ENCODE results near the gene SPATA12. TPM values are rescaled to one million over a fixed set of nuclear protein-coding genes. Genes with fewer than 3 reads are reported as not detected.

Gene SPATA12
- total RNA-seq, 1 donor from 2014 or later: not detected

GRCh38 chr3:57100046-57100695 lies 39.7 kb downstream of the SPATA12 start:
- Histone ChIP-seq H3K27me3 (ENCODE audit: control insufficient read depth in 3 of 3, insufficient read depth in 3 of 3, low read length in 3 of 3) (no peaks in the 10 kb centered on the region), H3K9ac (ENCODE audit: low read depth in 1 of 3, low read length in 3 of 3) (no peak overlapping the region), H3K4me3 (ENCODE audit: low read length in 3 of 3) (no peak overlapping the region), H3K9me3 (ENCODE audit: control insufficient read depth in 3 of 3, low read length in 3 of 3) (no peaks in the 10 kb centered on the region), H3K27ac (ENCODE audit: low read depth, low read length) (no peak overlapping the region), H3K4me1 (ENCODE audit: control insufficient read depth in 3 of 3, insufficient read depth in 3 of 3, low read length in 3 of 3) (peaks cover 0 to under 1% (median 0%) of the 10 kb centered on the region in 3 donors), H3K36me3 (ENCODE audit: control insufficient read depth in 3 of 3, insufficient read depth in 3 of 3, low read length in 3 of 3) (peaks cover 0 to 6% (median 0%) of the 10 kb centered on the region in 3 donors)

GRCh38 chr3:57105585-57105984 lies 45.1 kb downstream of the SPATA12 start:
- no peak overlapping the region for H3K9ac ChIP-seq (ENCODE audit: low read depth in 1 of 3, low read length in 3 of 3)
- H3K4me3 ChIP-seq (ENCODE audit: low read length in 3 of 3): no peak overlapping the region
- no peak overlapping the region for H3K27ac ChIP-seq (ENCODE audit: low read depth, low read length)
- peaks cover 0 to 10% (median 0%) of the 10 kb centered on the region in 3 donors for H3K36me3 ChIP-seq (ENCODE audit: control insufficient read depth in 3 of 3, insufficient read depth in 3 of 3, low read length in 3 of 3)
- no peaks in the 10 kb centered on the region for H3K9me3 ChIP-seq (ENCODE audit: control insufficient read depth in 3 of 3, low read length in 3 of 3)
- H3K27me3 ChIP-seq (ENCODE audit: control insufficient read depth in 3 of 3, insufficient read depth in 3 of 3, low read length in 3 of 3): peaks cover 0 to 3% (median 0%) of the 10 kb centered on the region in 3 donors
- H3K4me1 ChIP-seq (ENCODE audit: control insufficient read depth in 3 of 3, insufficient read depth in 3 of 3, low read length in 3 of 3): no peaks in the 10 kb centered on the region

GRCh38 chr3:57108684-57109083 lies 48.2 kb downstream of the SPATA12 start:
- Histone ChIP-seq H3K9ac (ENCODE audit: low read depth in 1 of 3, low read length in 3 of 3) (no peak overlapping the region), H3K4me3 (ENCODE audit: low read length in 3 of 3) (no peak overlapping the region), H3K36me3 (ENCODE audit: control insufficient read depth in 3 of 3, insufficient read depth in 3 of 3, low read length in 3 of 3) (peaks cover 0 to 10% (median 0%) of the 10 kb centered on the region in 3 donors), H3K27me3 (ENCODE audit: control insufficient read depth in 3 of 3, insufficient read depth in 3 of 3, low read length in 3 of 3) (peaks cover 0 to 4% (median 3%) of the 10 kb centered on the region in 3 donors), H3K4me1 (ENCODE audit: control insufficient read depth in 3 of 3, insufficient read depth in 3 of 3, low read length in 3 of 3) (no peaks in the 10 kb centered on the region), H3K27ac (ENCODE audit: low read depth, low read length) (no peak overlapping the region), H3K9me3 (ENCODE audit: control insufficient read depth in 3 of 3, low read length in 3 of 3) (no peaks in the 10 kb centered on the region)

- Histone ChIP-seq H3K36me3 (ENCODE audit: control insufficient read depth in 3 of 3, insufficient read depth in 3 of 3, low read length in 3 of 3) (peaks cover 0 to 10% (median 0%) of the 10 kb centered on the region in 3 donors), H3K4me3 (ENCODE audit: low read length in 3 of 3) (no peak overlapping the region), H3K9ac (ENCODE audit: low read depth in 1 of 3, low read length in 3 of 3) (no peak overlapping the region)
Observed at GRCh38 chr3:57109437-57110199, 49.2 kb downstream of the SPATA12 start.

GRCh38 chr3:57110214-57110613 lies 49.8 kb downstream of the SPATA12 start:
- H3K9me3 ChIP-seq (ENCODE audit: control insufficient read depth in 3 of 3, low read length in 3 of 3): no peaks in the 10 kb centered on the region
- no peak overlapping the region for H3K9ac ChIP-seq (ENCODE audit: low read depth in 1 of 3, low read length in 3 of 3)
- peaks cover 0 to 10% (median 0%) of the 10 kb centered on the region in 3 donors for H3K36me3 ChIP-seq (ENCODE audit: control insufficient read depth in 3 of 3, insufficient read depth in 3 of 3, low read length in 3 of 3)
- H3K27ac ChIP-seq (ENCODE audit: low read depth, low read length): no peak overlapping the region
- H3K27me3 ChIP-seq (ENCODE audit: control insufficient read depth in 3 of 3, insufficient read depth in 3 of 3, low read length in 3 of 3): peaks cover 0 to 4% (median 3%) of the 10 kb centered on the region in 3 donors
- H3K4me1 ChIP-seq (ENCODE audit: control insufficient read depth in 3 of 3, insufficient read depth in 3 of 3, low read length in 3 of 3): no peaks in the 10 kb centered on the region
- no peak overlapping the region for H3K4me3 ChIP-seq (ENCODE audit: low read length in 3 of 3)

More at GRCh38 chr3:57109437-57110199, 49.2 kb downstream of the SPATA12 start:
- peaks cover 0 to 4% (median 3%) of the 10 kb centered on the region in 3 donors for H3K27me3 ChIP-seq (ENCODE audit: control insufficient read depth in 3 of 3, insufficient read depth in 3 of 3, low read length in 3 of 3)
- H3K4me1 ChIP-seq (ENCODE audit: control insufficient read depth in 3 of 3, insufficient read depth in 3 of 3, low read length in 3 of 3): no peaks in the 10 kb centered on the region
- H3K9me3 ChIP-seq (ENCODE audit: control insufficient read depth in 3 of 3, low read length in 3 of 3): no peaks in the 10 kb centered on the region
- H3K27ac ChIP-seq (ENCODE audit: low read depth, low read length): no peak overlapping the region

GRCh38 chr3:57110798-57111197 lies 50.3 kb downstream of the SPATA12 start:
- Histone ChIP-seq H3K4me3 (ENCODE audit: low read length in 3 of 3) (no peak overlapping the region), H3K36me3 (ENCODE audit: control insufficient read depth in 3 of 3, insufficient read depth in 3 of 3, low read length in 3 of 3) (peaks cover 0 to 10% (median 0%) of the 10 kb centered on the region in 3 donors), H3K27me3 (ENCODE audit: control insufficient read depth in 3 of 3, insufficient read depth in 3 of 3, low read length in 3 of 3) (peaks cover 0 to 4% (median 3%) of the 10 kb centered on the region in 3 donors), H3K4me1 (ENCODE audit: control insufficient read depth in 3 of 3, insufficient read depth in 3 of 3, low read length in 3 of 3) (no peaks in the 10 kb centered on the region), H3K9ac (ENCODE audit: low read depth in 1 of 3, low read length in 3 of 3) (no peak overlapping the region), H3K27ac (ENCODE audit: low read depth, low read length) (no peak overlapping the region), H3K9me3 (ENCODE audit: control insufficient read depth in 3 of 3, low read length in 3 of 3) (no peaks in the 10 kb centered on the region)

- H3K9ac ChIP-seq (ENCODE audit: low read depth in 1 of 3, low read length in 3 of 3): no peak overlapping the region
- H3K36me3 ChIP-seq (ENCODE audit: control insufficient read depth in 3 of 3, insufficient read depth in 3 of 3, low read length in 3 of 3): peaks cover 0 to 10% (median 0%) of the 10 kb centered on the region in 3 donors
- peaks cover 0 to 4% (median 3%) of the 10 kb centered on the region in 3 donors for H3K27me3 ChIP-seq (ENCODE audit: control insufficient read depth in 3 of 3, insufficient read depth in 3 of 3, low read length in 3 of 3)
- H3K4me3 ChIP-seq (ENCODE audit: low read length in 3 of 3): no peak overlapping the region
- no peak overlapping the region for H3K27ac ChIP-seq (ENCODE audit: low read depth, low read length)
- H3K9me3 ChIP-seq (ENCODE audit: control insufficient read depth in 3 of 3, low read length in 3 of 3): no peaks in the 10 kb centered on the region
- no peaks in the 10 kb centered on the region for H3K4me1 ChIP-seq (ENCODE audit: control insufficient read depth in 3 of 3, insufficient read depth in 3 of 3, low read length in 3 of 3)
Observed at GRCh38 chr3:57112206-57112605, 51.7 kb downstream of the SPATA12 start.

GRCh38 chr3:57116501-57116900 lies 56.0 kb downstream of the SPATA12 start:
- no peaks in the 10 kb centered on the region for H3K4me1 ChIP-seq (ENCODE audit: control insufficient read depth in 3 of 3, insufficient read depth in 3 of 3, low read length in 3 of 3)

GRCh38 chr3:57118254-57118653 lies 57.8 kb downstream of the SPATA12 start:
- Histone ChIP-seq H3K36me3 (ENCODE audit: control insufficient read depth in 3 of 3, insufficient read depth in 3 of 3, low read length in 3 of 3) (no peaks in the 10 kb centered on the region), H3K4me1 (ENCODE audit: control insufficient read depth in 3 of 3, insufficient read depth in 3 of 3, low read length in 3 of 3) (no peaks in the 10 kb centered on the region), H3K4me3 (ENCODE audit: low read length in 3 of 3) (no peak overlapping the region), H3K27ac (ENCODE audit: low read depth, low read length) (no peak overlapping the region), H3K27me3 (ENCODE audit: control insufficient read depth in 3 of 3, insufficient read depth in 3 of 3, low read length in 3 of 3) (peaks cover 0 to 3% (median 0%) of the 10 kb centered on the region in 3 donors), H3K9me3 (ENCODE audit: control insufficient read depth in 3 of 3, low read length in 3 of 3) (no peaks in the 10 kb centered on the region), H3K9ac (ENCODE audit: low read depth in 1 of 3, low read length in 3 of 3) (no peak overlapping the region)

More at GRCh38 chr3:57116501-57116900, 56.0 kb downstream of the SPATA12 start:
- no peak overlapping the region for H3K27ac ChIP-seq (ENCODE audit: low read depth, low read length)
- H3K9me3 ChIP-seq (ENCODE audit: control insufficient read depth in 3 of 3, low read length in 3 of 3): no peaks in the 10 kb centered on the region
- no peaks in the 10 kb centered on the region for H3K36me3 ChIP-seq (ENCODE audit: control insufficient read depth in 3 of 3, insufficient read depth in 3 of 3, low read length in 3 of 3)
- no peak overlapping the region for H3K9ac ChIP-seq (ENCODE audit: low read depth in 1 of 3, low read length in 3 of 3)
- H3K4me3 ChIP-seq (ENCODE audit: low read length in 3 of 3): no peak overlapping the region
- H3K27me3 ChIP-seq (ENCODE audit: control insufficient read depth in 3 of 3, insufficient read depth in 3 of 3, low read length in 3 of 3): no peaks in the 10 kb centered on the region

GRCh38 chr3:57120040-57120439 lies 59.6 kb downstream of the SPATA12 start:
- Histone ChIP-seq H3K36me3 (ENCODE audit: control insufficient read depth in 3 of 3, insufficient read depth in 3 of 3, low read length in 3 of 3) (no peaks in the 10 kb centered on the region), H3K27me3 (ENCODE audit: control insufficient read depth in 3 of 3, insufficient read depth in 3 of 3, low read length in 3 of 3) (peaks cover 0 to 3% (median 0%) of the 10 kb centered on the region in 3 donors), H3K9me3 (ENCODE audit: control insufficient read depth in 3 of 3, low read length in 3 of 3) (no peaks in the 10 kb centered on the region), H3K9ac (ENCODE audit: low read depth in 1 of 3, low read length in 3 of 3) (no peak overlapping the region), H3K4me1 (ENCODE audit: control insufficient read depth in 3 of 3, insufficient read depth in 3 of 3, low read length in 3 of 3) (no peaks in the 10 kb centered on the region), H3K27ac (ENCODE audit: low read depth, low read length) (no peak overlapping the region), H3K4me3 (ENCODE audit: low read length in 3 of 3) (no peak overlapping the region)

All from skeletal muscle tissue (tissue), 4 donors.